Measurements from ENCODE around the gene SHTN1.

The SHTN1 gene

DNA sequence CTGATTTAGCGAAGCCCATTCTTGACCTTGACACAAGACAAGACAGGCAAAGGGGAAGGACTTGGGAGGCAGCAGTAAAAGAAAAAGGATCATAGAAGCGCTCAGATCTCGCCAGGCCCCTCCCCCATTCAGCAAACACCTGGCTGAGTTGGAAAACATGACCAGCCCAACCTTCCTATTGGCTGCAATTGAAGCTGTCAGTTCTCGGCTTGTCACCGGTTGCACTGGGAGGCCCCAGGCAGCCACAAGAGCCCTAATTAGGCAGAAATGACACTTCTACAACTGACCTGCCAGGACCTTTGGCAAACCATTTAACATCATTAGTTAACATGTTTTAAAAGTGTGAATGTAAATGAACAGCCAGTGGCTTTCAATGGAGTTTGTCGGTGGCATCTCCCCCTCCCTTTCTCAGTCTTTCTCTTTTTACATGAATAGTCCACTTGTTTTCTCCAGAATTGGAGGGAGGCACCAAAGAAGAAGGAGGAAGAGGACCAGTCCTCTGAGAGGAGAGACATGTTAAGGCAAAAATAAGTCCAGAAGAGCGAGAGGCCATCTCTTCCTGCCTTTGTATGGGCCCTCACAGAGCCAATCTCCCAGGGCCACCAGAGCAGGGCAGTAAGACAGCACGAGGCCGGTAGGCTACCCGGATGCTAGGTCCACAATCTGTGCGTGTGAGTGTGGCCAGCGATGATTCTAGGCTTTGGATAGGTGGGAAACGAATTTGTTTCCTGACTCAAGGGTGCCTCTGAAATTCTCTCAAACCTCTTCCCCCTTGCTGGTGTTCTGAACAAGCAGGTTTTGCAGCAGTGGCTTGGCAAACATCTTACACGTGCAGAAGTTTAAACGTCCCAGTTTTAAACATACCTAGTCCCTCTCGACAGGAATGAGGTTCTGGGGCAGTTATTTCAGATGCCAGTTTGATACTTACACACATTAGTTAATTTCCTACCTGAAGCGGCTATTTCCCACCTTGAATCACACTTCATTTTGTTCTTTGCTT is 170.7 kb downstream of the SHTN1 start:
- DNase-seq (ENCODE audit: low spot score): no peak

DNA sequence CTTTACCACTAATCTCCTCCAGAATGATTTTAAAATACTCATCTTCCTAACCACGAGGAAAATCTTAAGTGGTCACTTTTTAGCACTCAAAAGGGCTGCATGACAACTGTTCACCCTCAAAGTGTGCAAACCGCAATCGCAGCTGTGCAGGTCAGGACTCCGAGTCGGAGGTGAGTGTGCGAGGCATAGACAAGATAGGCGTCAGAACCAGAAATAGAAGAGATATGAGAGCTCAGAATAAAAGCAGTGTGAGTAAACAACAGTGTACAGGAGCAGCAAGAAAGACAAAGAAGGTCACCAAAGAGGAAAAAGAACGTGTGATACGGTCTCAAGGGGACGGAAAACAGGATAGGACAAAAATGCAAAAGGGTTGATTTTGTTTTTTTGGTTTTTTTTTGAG is 173.2 kb downstream of the SHTN1 start:
- DNase-seq (ENCODE audit: low spot score): no peak
